Fibroblast of the aortic adventitia (primary cell): ENCODE results near the gene S100A1. TPM values are rescaled to one million over a fixed set of nuclear protein-coding genes. Genes with fewer than 3 reads are reported as not detected.

ENCODE experiments used
- DNase-seq: peaks from one replicate; pipeline ENCODE4 v3.0.0-alpha.2; 2010; ENCODE audit warnings: low read depth
- H3K4me3 ChIP-seq: 2 replicates; pipeline ENCODE4 v1.5.1; 2011; ENCODE audit warnings: low read depth, mild to moderate bottlenecking, control low read depth, low read length, moderate library complexity
- total RNA-seq: library from RNA; depleted of rRNA; stranded (reverse); fragments of >200 nt; gene quantifications from 2 replicates; pipeline ENCODE4 v1.2.3, GENCODE V29; 2012; ENCODE audit warnings: low replicate concordance
- TF ChIP-seq, protein P1 (sequence below): IDR thresholded peaks from 2 replicates; pipeline ENCODE4 v1.5.1; 2011; ENCODE audit warnings: mild to moderate bottlenecking, low read length, control low read depth, inconsistent platforms; ENCODE audit not compliant: insufficient read depth

The S100A1 gene
- total RNA-seq, 1 donor = 0.54 TPM

DNA sequence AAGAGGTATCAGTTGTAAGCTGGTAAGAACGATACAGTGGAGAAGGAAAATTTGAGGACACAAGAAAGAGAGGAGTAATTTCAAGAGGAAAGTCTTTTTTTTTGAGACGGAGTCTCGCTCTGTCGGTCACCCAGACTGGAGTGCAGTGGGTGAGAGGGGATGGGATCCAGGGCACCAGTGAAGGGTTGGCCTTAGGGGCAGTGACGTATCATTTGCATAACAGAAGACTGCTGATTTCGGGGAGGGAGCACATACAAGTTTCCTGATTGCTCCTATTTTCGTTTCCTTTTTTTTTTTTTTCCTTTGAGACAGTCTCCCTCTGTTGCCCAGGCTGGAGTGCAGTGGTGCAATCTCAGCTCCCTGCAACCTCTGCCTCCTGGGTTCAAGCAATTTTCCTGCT lies 5.1 kb upstream of the S100A1 start:
- TF ChIP-seq, protein P1, sequence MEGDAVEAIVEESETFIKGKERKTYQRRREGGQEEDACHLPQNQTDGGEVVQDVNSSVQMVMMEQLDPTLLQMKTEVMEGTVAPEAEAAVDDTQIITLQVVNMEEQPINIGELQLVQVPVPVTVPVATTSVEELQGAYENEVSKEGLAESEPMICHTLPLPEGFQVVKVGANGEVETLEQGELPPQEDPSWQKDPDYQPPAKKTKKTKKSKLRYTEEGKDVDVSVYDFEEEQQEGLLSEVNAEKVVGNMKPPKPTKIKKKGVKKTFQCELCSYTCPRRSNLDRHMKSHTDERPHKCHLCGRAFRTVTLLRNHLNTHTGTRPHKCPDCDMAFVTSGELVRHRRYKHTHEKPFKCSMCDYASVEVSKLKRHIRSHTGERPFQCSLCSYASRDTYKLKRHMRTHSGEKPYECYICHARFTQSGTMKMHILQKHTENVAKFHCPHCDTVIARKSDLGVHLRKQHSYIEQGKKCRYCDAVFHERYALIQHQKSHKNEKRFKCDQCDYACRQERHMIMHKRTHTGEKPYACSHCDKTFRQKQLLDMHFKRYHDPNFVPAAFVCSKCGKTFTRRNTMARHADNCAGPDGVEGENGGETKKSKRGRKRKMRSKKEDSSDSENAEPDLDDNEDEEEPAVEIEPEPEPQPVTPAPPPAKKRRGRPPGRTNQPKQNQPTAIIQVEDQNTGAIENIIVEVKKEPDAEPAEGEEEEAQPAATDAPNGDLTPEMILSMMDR = no peak
- H3K4me3 ChIP-seq = no peak overlapping the region
- no peak for DNase-seq

DNA sequence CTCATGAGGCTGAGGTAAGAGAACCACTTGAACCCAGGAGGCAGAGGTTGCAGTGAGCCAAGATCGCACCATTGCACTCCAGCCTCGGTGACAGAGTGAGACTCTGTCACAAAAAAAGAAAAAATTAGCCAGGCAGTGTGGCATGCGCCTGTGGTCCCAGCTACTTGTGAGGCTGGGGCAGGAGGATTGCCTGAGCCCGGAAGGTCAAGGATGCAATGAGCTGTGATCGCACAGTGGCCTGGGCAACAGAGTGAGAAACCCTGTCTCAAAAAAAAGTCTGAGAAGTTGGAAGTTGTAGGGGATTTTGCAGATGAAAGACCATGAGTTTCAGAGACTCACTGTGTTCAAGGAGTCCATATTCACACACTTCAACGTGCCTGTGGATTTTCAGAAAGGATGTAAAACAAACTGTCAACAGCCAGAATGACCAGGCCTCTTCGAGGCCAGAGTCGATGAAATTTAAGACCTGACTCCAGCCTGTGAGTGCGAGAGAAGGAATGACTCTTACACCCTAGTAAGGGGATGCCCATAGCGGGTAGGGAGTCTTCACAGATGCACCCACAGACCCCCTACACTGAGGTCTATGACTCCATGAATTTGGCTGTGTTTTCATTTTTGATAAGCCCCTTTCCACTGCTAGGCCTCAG lies 3.1 kb upstream of the S100A1 start:
- no peak for DNase-seq
- TF ChIP-seq, protein P1 = no peak
- H3K4me3 ChIP-seq = peak overlapping the region; percentile 41

- DNase-seq = no peak
- TF ChIP-seq, protein P1 = no peak
- peak overlapping the region; percentile 82 for H3K4me3 ChIP-seq
Measured at GRCh38 chr1:153626477-153626903, 1.7 kb upstream of the S100A1 start.

DNA sequence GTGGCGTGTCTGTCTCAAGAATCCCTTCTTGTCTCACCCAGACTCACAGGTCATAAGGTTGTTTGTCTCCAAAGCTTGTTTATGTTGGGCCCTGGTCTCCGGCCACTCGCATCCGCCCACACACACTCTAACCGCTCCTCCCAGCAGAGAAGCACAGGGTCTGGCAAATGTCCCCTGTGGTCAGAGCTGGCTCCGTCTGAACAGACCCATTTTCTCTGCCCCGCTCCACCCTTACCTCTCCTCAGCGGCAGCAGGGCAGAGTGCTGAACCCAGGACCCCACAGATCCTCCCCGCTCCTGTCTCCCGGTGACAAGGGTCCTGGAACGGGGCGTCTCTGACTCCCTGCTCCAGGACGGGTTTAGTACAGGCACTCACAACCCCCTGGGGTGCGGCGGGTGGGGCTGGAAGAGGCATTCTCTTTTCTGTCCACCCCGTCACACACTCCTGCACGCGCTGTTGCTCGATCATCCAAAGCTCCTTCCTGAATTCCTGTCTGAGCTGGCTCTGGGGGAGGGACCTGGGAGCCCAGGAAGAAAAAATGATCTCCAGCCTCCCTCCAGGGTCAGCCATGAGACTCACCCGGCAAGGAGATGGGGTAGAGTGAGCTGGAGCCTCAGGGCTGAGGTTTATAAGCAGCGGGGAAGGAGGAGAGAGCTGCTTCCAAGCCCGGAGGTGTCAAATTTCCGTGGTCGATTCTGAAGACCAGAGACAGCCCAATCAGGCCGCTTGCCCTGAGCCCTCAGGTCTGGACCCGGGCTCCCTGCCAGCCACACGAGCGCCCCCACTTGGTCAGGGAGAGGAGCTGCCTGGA lies 1.1 kb upstream of the S100A1 start, which contains the start of gene S100A13:
S100A13 (minus strand) TSS at position 602 of the 811 bp plus-strand sequence. CDS start 1,033 bp downstream, outside the sequence.
- TF ChIP-seq, protein P1 = peak; percentile 55
- peak; percentile 95 for DNase-seq
- peak within 1 kb of the TSS; percentile 82 for H3K4me3 ChIP-seq

DNA sequence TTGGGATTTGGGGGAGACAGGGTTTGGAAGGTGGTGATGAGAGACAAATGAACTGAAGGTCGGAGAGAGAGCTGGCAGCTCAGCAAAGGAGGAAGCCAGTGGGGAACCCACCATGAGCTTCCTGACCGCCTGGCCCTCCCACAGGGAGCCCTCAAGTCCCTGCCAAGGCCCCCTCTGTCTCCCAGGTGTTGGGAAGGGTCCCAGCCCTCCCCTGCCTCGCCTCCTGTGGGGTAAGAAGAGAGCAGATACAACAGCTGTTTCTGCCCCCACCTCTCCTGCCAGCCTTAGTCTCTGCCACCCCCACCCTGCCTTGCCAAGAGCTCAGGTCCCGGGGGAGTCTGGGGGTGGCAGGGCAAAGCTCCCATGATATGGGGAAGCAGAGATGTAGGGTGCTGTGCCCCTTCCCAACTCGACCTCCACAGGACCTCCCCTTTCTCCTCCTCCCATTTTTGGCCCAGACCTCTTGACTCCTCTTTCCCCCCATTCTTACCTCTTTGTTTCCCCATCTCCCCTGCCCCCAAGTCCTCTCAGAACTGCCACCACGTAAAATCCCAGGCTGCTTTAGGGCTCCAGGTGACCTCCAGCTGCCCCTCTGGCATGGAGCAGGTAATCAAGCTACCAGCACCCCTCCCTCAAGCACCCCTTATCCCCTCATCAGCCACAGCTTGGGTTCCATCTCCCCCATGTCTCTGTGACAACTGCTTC lies 556 bp downstream of the S100A1 start:
- TF ChIP-seq, protein P1 = no peak

GRCh38 chr1:153629343-153629665 lies 1.1 kb downstream of the S100A1 start:
- TF ChIP-seq, protein P1 = no peak
- no peak for DNase-seq
- H3K4me3 ChIP-seq = no peak overlapping the region

More for the DNA sequence above, 556 bp downstream of the S100A1 start:
- H3K4me3 ChIP-seq = no peak overlapping the region
- DNase-seq = no peak
